Aorta (tissue), 5 donors: ENCODE data around the gene BRCA2. TPM values are rescaled to one million over a fixed set of nuclear protein-coding genes. Genes with fewer than 3 reads are reported as not detected.
"Not testable (repeated sequence)": the region's sequence is repeated elsewhere in the genome, so short reads cannot be mapped to it uniquely, and the experiment has no call there.

Experiments used
- ATAC-seq: fragments of 200-7000 bp; cut with Tn5 transposase; one replicate; pipeline ENCODE4 v1.9.1; 2022; ENCODE audit warnings: moderate library complexity; ENCODE audit not compliant: low FRiP score
- DNase-seq, 2 donors: peaks; one replicate each; pipeline ENCODE4 v3.0.0-alpha.2; 2020
- H3K27ac ChIP-seq, 2 donors: one replicate each; pipeline ENCODE4 v1.5.1; 2013; ENCODE audit warnings: low read length in 2 of 2, mild to moderate bottlenecking in 2 of 2, moderate library complexity in 2 of 2, control low read depth in 1 of 2, inconsistent platforms in 1 of 2, low read depth in 1 of 2
- H3K27me3 ChIP-seq, 2 donors: one replicate each; pipeline ENCODE4 v1.6.1; 2013; ENCODE audit warnings: control low read depth in 1 of 2, low read length in 1 of 2, mild to moderate bottlenecking in 1 of 2, moderate library complexity in 1 of 2; ENCODE audit not compliant: insufficient read depth in 2 of 2, control insufficient read depth in 1 of 2
- H3K36me3 ChIP-seq, 2 donors: one replicate each; pipeline ENCODE4 v1.6.1; 2013; ENCODE audit warnings: control low read depth in 1 of 2, low read length in 1 of 2, mild to moderate bottlenecking in 1 of 2; ENCODE audit not compliant: insufficient read depth in 2 of 2, control insufficient read depth in 1 of 2
- H3K4me1 ChIP-seq, 2 donors: one replicate each; pipeline ENCODE4 v1.6.1; 2013; ENCODE audit warnings: low read length in 2 of 2, control low read depth in 1 of 2, mild to moderate bottlenecking in 1 of 2, moderate library complexity in 1 of 2; ENCODE audit not compliant: insufficient read depth in 2 of 2, control insufficient read depth in 1 of 2
- H3K4me3 ChIP-seq, 2 donors: one replicate each; pipeline ENCODE4 v1.5.1; 2013; ENCODE audit warnings: low read length in 2 of 2, control low read depth in 1 of 2, mild to moderate bottlenecking in 1 of 2
- H3K9me3 ChIP-seq: one replicate; pipeline ENCODE4 v1.6.1; 2013; ENCODE audit warnings: mild to moderate bottlenecking, low read length; ENCODE audit not compliant: control insufficient read depth
- WGBS, 2 donors: extraction: QIAGEN DNeasy Blood & Tissue Kit; methylation state at CpG; one replicate each; pipeline ENCODE4 v1.1.7; 2013; 5-methylcytosine and 5-hydroxymethylcytosine counted together
- intact Hi-C, 2 donors: fragments of 100-400 bp; cut with DNase I; formaldehyde crosslinking; loops; one replicate each; pipeline versions ENCODE4 v1.14.2 to v1.15.0; 2022
- polyA plus RNA-seq, 2 donors: library from polyadenylated mRNA; stranded (reverse); fragments of 200-250 nt; gene quantifications; one replicate each; pipeline ENCODE4 v1.2.3, GENCODE V29; 2013
- total RNA-seq, 2 donors: library from RNA; stranded (reverse); fragmentation: NEBNext Ultra II Directional; extraction: Animal tissue kit (Norgen Biotek cat#: 25700); gene quantifications; one replicate each; pipeline ENCODE4 v1.2.1, GENCODE V29; 2021
- donor health status: healthy with polysubstance abuse.
- donor health status: Bipolar disorder and iron deficiency.
- donor health status: DM: no; HTN: no; CAD: no.
- donor health status: DM: no; HTN: no; CAD: no.
- donor health status: DM: yes; HTN: yes; CAD: no.

BRCA2 gene
- total and polyA plus RNA-seq, 4 donors: 0.26 to 4.3 (median 1.8) TPM

GRCh38 chr13:32355935-32356334 is 40.6 kb downstream of the BRCA2 start:
- DNase-seq, H3K27me3 ChIP-seq, H3K36me3 ChIP-seq, H3K27ac ChIP-seq, H3K4me3 ChIP-seq, ATAC-seq, H3K9me3 ChIP-seq, H3K4me1 ChIP-seq, intact Hi-C loops: not testable (repeated sequence)
- 98 to 100% methylated on average over 8 of the region's 8 CpGs for WGBS, 2 donors

- DNase-seq (no peak), ATAC-seq (no peak)
- Histone ChIP-seq H3K9me3 (no peaks in the 10 kb centered on the region), H3K4me3 (no peak overlapping the region), H3K4me1 (no peaks in the 10 kb centered on the region), H3K36me3 (no peaks in the 10 kb centered on the region), H3K27ac (no peak overlapping the region), H3K27me3 (no peaks in the 10 kb centered on the region)
- WGBS, 2 donors: 93 to 96% methylated on average over 2 of the region's 2 CpGs
- intact Hi-C loops: no loop called here
These were observed 47.3 kb downstream of the BRCA2 start for GRCh38 chr13:32362574-32362973.

- ATAC-seq: no peak
- H3K27ac ChIP-seq: no peak overlapping the region
- no peaks in the 10 kb centered on the region for H3K4me1 ChIP-seq
- no peak overlapping the region for H3K4me3 ChIP-seq
- H3K9me3 ChIP-seq: no peaks in the 10 kb centered on the region
- no peaks in the 10 kb centered on the region for H3K36me3 ChIP-seq
- DNase-seq: no peak
- WGBS, 2 donors: 96 to 100% methylated on average over 2 of the region's 2 CpGs
- no peaks in the 10 kb centered on the region for H3K27me3 ChIP-seq
- intact Hi-C loops: no loop called here
These were observed 55.5 kb downstream of the BRCA2 start for GRCh38 chr13:32370805-32371204.

GRCh38 chr13:32376642-32377415 is 61.5 kb downstream of the BRCA2 start:
- 93 to 94% methylated on average over 13 of the region's 13 CpGs for WGBS, 2 donors
- H3K4me1 ChIP-seq: no peaks in the 10 kb centered on the region
- H3K27ac ChIP-seq: no peak overlapping the region
- no peaks in the 10 kb centered on the region for H3K9me3 ChIP-seq
- intact Hi-C loops: no loop called here
- no peak for DNase-seq
- no peaks in the 10 kb centered on the region for H3K36me3 ChIP-seq
- H3K27me3 ChIP-seq: no peaks in the 10 kb centered on the region
- no peak overlapping the region for H3K4me3 ChIP-seq
- no peak for ATAC-seq

- Histone ChIP-seq H3K36me3 (no peaks in the 10 kb centered on the region), H3K4me3 (no peak overlapping the region), H3K27ac (no peak overlapping the region), H3K27me3 (no peaks in the 10 kb centered on the region), H3K9me3 (no peaks in the 10 kb centered on the region), H3K4me1 (no peaks in the 10 kb centered on the region)
- ATAC-seq (no peak), DNase-seq (no peak)
- intact Hi-C loops: no loop called here
- 74 to 77% methylated on average over 1 of the region's 1 CpG for WGBS, 2 donors
These were observed 62.7 kb downstream of the BRCA2 start for GRCh38 chr13:32378012-32378411.

- 85 to 90% methylated on average over 3 of the region's 3 CpGs for WGBS, 2 donors
- no peak for DNase-seq
- intact Hi-C loops: loop anchor here in 1 of 2 donors (5.0 kb wide), 1 partner anchor 196 kb away; no protein-coding TSS in a partner anchor
These were observed 66.2 kb downstream of the BRCA2 start for GRCh38 chr13:32381539-32381938.

GRCh38 chr13:32383836-32384618 is 68.7 kb downstream of the BRCA2 start:
- WGBS, 2 donors: 75 to 78% methylated on average over 5 of the region's 5 CpGs
- ATAC-seq: no peak
- Histone ChIP-seq H3K4me3 (no peak overlapping the region), H3K4me1 (no peaks in the 10 kb centered on the region), H3K9me3 (no peaks in the 10 kb centered on the region), H3K36me3 (no peaks in the 10 kb centered on the region), H3K27me3 (no peaks in the 10 kb centered on the region), H3K27ac (no peak overlapping the region)
- DNase-seq: no peak
- intact Hi-C loops: loop anchor here in 1 of 2 donors (5.0 kb wide), 1 partner anchor 193 kb away; no protein-coding TSS in a partner anchor

More at GRCh38 chr13:32381539-32381938, 66.2 kb downstream of the BRCA2 start:
- H3K27me3 ChIP-seq: no peaks in the 10 kb centered on the region
- H3K27ac ChIP-seq: no peak overlapping the region
- no peaks in the 10 kb centered on the region for H3K36me3 ChIP-seq
- no peak for ATAC-seq
- no peaks in the 10 kb centered on the region for H3K4me1 ChIP-seq
- no peak overlapping the region for H3K4me3 ChIP-seq
- H3K9me3 ChIP-seq: no peaks in the 10 kb centered on the region

- H3K4me1 ChIP-seq: no peaks in the 10 kb centered on the region
- ATAC-seq: no peak
- intact Hi-C loops: loop anchor here in 1 of 2 donors (5.0 kb wide), 1 partner anchor 193 kb away; no protein-coding TSS in a partner anchor
These were observed 69.4 kb downstream of the BRCA2 start for GRCh38 chr13:32384702-32385101.

More at GRCh38 chr13:32384702-32385101, 69.4 kb downstream of the BRCA2 start:
- DNase-seq: no peak
- no peaks in the 10 kb centered on the region for H3K27me3 ChIP-seq
- H3K27ac ChIP-seq: no peak overlapping the region
- WGBS, 2 donors: 81 to 88% methylated on average over 2 of the region's 2 CpGs
- no peak overlapping the region for H3K4me3 ChIP-seq
- no peaks in the 10 kb centered on the region for H3K36me3 ChIP-seq
- H3K9me3 ChIP-seq: no peaks in the 10 kb centered on the region
